Measurements from ENCODE around the gene CDX4. TPM values are rescaled to one million over a fixed set of nuclear protein-coding genes. Genes with fewer than 3 reads are reported as not detected.
"Not testable (repeated sequence)": the region's sequence is repeated elsewhere in the genome, so short reads cannot be mapped to it uniquely, and the experiment has no call there.

The CDX4 gene
- polyA plus RNA-seq (2012; ENCODE audit: insufficient read depth, insufficient read length): not detected

- no peak within 1 kb of the TSS for H3K4me3 ChIP-seq (ENCODE audit: low read length)
- no peak for DNase-seq (ENCODE audit: low read depth, low spot score)
Observed at GRCh38 chrX:73446831-73447230, at the start of gene CDX4. Gene CDX4 (plus strand): TSS chrX:73447053. CDS start chrX:73447254, 201 bp downstream.

- no peak overlapping the region for H3K4me3 ChIP-seq (ENCODE audit: low read length)
- no peak for DNase-seq (ENCODE audit: low read depth, low spot score)
Observed at GRCh38 chrX:73398185-73398914, 48.5 kb upstream of the CDX4 start.

- no peak for DNase-seq (ENCODE audit: low read depth, low spot score)
- H3K4me3 ChIP-seq (ENCODE audit: low read length): no peak overlapping the region
Observed at GRCh38 chrX:73400136-73400748, 46.6 kb upstream of the CDX4 start.

- no peak for DNase-seq (ENCODE audit: low read depth, low spot score)
- H3K4me3 ChIP-seq (ENCODE audit: low read length): no peak overlapping the region
Observed at GRCh38 chrX:73401591-73402266, 45.1 kb upstream of the CDX4 start.

- no peak for DNase-seq (ENCODE audit: low read depth, low spot score)
- no peak overlapping the region for H3K4me3 ChIP-seq (ENCODE audit: low read length)
Observed at GRCh38 chrX:73412930-73413329, 33.9 kb upstream of the CDX4 start.

- H3K4me3 ChIP-seq (ENCODE audit: low read length): no peak overlapping the region
- no peak for DNase-seq (ENCODE audit: low read depth, low spot score)
Observed at GRCh38 chrX:73447311-73447794, 500 bp downstream of the CDX4 start.

- DNase-seq (ENCODE audit: low read depth, low spot score): no peak
- no peak overlapping the region for H3K4me3 ChIP-seq (ENCODE audit: low read length)
Observed at GRCh38 chrX:73448379-73448778, 1.5 kb downstream of the CDX4 start.

GRCh38 chrX:73455171-73455570 lies 8.3 kb downstream of the CDX4 start:
- H3K4me3 ChIP-seq (ENCODE audit: low read length): no peak overlapping the region
- DNase-seq (ENCODE audit: low read depth, low spot score): no peak

GRCh38 chrX:73457306-73457705 lies 10.5 kb downstream of the CDX4 start:
- DNase-seq (ENCODE audit: low read depth, low spot score): no peak
- no peak overlapping the region for H3K4me3 ChIP-seq (ENCODE audit: low read length)

GRCh38 chrX:73468376-73468775 lies 21.5 kb downstream of the CDX4 start:
- H3K4me3 ChIP-seq (ENCODE audit: low read length): no peak overlapping the region
- no peak for DNase-seq (ENCODE audit: low read depth, low spot score)

GRCh38 chrX:73478961-73479360 lies 32.1 kb downstream of the CDX4 start:
- no peak overlapping the region for H3K4me3 ChIP-seq (ENCODE audit: low read length)
- no peak for DNase-seq (ENCODE audit: low read depth, low spot score)

GRCh38 chrX:73481521-73481920 lies 34.7 kb downstream of the CDX4 start:
- DNase-seq (ENCODE audit: low read depth, low spot score): no peak
- H3K4me3 ChIP-seq (ENCODE audit: low read length): no peak overlapping the region

GRCh38 chrX:73490661-73491060 lies 43.8 kb downstream of the CDX4 start:
- H3K4me3 ChIP-seq (ENCODE audit: low read length): no peak overlapping the region
- no peak for DNase-seq (ENCODE audit: low read depth, low spot score)

- not testable (repeated sequence) for DNase-seq (ENCODE audit: low read depth, low spot score); H3K4me3 ChIP-seq (ENCODE audit: low read length)
Observed at GRCh38 chrX:73492178-73492577, 45.3 kb downstream of the CDX4 start.
